Parietal lobe (tissue), 1 donor: ENCODE results near the gene ELP5. TPM values are rescaled to one million over a fixed set of nuclear protein-coding genes. Genes with fewer than 3 reads are reported as not detected.

ENCODE experiments used
- total RNA-seq: library from RNA; depleted of rRNA; stranded (reverse); fragments of >200 nt; gene quantifications from one replicate; pipeline ENCODE4 v1.2.3, GENCODE V29; 2014

The ELP5 gene, protein sequence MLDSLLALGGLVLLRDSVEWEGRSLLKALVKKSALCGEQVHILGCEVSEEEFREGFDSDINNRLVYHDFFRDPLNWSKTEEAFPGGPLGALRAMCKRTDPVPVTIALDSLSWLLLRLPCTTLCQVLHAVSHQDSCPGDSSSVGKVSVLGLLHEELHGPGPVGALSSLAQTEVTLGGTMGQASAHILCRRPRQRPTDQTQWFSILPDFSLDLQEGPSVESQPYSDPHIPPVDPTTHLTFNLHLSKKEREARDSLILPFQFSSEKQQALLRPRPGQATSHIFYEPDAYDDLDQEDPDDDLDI
- total RNA-seq = 26.6 TPM

DNA sequence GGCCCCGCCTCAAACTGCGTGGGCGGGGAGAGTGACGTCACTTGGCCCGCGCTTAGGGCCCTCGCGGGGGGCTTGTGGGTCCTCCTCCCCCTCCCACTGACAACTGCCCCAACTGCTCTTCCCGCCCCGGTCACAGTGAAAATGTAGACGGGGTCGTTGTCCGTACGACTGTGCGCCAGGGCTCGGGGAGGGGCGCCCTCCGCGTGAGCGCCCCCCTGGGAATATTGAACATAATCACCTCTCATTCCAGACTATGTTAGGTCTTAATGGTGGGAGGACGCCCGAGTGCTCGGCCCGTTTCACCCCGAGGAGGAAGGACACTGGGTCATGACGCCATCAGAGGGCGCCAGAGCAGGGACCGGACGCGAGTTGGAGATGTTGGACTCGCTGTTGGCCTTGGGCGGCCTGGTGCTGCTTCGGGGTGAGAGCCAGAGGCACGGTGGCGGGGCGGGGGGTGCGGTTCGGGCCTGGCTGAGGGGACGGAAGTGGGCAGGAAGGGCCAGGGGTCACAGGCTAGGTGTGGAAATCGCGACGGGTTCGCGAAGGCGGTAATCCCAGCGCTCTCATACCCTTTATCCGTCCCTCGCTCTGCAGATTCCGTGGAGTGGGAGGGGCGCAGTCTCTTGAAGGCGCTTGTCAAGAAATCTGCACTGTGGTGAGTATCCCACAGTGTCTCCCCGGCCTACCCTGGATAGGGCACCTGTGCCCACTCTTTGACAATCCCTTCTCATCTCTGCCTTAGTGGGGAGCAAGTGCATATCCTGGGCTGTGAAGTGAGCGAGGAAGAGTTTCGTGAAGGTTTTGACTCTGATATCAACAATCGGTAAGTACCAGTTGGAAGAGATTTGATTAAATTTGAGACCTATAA lies at the start of gene ELP5:
ELP5 (plus strand) TSS at position 40 of the 868 bp plus-strand sequence; CDS start at position 376, 336 bp downstream.

DNA sequence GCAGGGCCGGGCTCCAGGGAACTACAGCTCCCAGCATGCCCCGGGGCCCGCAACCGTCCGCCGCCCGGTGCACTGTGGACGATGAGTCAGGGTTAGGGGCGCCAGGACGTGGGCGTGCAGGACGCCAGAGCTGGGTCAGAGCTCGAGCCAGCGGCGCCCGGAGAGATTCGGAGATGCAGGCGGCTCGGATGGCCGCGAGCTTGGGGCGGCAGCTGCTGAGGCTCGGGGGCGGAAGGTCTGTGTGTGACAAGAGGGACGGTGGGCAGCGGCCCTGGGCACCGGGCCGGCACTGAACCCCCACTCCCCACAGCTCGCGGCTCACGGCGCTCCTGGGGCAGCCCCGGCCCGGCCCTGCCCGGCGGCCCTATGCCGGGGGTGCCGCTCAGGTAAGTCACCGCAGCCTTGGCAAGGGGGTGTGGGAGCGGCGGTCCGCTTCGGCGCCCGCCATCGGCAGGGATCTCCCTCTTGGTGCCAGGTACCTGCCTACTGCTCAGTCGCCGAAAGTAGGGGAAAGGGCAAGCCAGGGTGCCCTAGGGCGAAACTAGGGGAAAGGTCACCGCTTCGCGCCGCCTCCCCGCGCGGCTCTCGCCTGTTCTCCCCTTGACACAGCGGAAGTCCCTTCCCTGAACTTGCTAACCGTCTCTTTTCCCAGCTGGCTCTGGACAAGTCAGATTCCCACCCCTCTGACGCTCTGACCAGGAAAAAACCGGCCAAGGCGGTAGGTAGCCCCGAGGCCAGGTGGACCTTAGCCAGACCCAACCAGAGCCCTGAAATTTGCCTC lies 32.0 kb upstream of the ELP5 start, which contains the start of the genes ACADVL and DLG4:
ACADVL (plus strand) TSS at position 127 of the 781 bp plus-strand sequence; CDS start at position 174, 47 bp downstream.
DLG4 (minus strand) TSS at position 25 of the 781 bp plus-strand sequence.

DNA sequence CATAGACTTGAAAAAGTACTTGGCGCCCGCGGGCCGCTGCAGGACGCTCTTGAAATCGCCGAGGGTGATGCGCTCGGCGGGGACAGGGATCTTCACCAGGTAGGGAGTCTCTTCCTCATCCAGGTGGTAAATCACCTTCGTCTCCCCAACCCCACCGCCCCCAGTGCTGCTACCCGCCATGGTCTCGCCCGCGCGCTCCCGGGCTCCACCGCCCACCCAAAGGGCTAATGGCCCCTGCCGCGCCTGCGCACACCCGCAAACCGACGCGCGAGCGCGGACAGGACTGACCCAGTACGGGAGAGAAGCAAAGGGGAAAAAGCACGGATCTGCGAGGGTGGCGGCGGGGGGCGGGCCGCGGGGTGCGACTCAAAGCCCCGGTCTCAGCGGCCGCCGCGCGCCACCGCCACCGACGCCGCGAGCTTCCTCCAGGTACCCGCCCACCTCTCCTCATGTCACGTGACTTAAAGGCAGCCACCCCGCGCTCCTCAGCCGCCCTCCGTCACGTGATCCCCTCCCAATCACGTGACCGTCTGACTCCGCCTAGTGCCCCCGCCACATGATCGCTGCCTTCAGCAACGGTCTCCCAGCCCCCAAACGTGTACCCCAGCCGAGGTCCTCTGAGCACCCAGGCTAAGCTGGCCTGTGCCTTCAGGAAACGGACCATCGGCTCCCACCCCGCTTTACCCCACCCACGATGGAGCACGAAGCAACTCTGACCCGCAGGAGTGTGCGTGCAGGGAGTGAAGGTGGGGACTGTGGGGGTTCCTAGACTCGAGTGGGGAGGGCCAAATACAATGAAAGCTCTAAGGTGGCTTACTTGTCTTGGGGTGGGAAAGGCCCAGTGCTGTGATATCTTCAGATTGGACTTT lies 17.7 kb upstream of the ELP5 start, which contains the start of gene DVL2:
DVL2 (minus strand) TSS at position 435 of the 869 bp plus-strand sequence; CDS start at position 180, 255 bp downstream.

DNA sequence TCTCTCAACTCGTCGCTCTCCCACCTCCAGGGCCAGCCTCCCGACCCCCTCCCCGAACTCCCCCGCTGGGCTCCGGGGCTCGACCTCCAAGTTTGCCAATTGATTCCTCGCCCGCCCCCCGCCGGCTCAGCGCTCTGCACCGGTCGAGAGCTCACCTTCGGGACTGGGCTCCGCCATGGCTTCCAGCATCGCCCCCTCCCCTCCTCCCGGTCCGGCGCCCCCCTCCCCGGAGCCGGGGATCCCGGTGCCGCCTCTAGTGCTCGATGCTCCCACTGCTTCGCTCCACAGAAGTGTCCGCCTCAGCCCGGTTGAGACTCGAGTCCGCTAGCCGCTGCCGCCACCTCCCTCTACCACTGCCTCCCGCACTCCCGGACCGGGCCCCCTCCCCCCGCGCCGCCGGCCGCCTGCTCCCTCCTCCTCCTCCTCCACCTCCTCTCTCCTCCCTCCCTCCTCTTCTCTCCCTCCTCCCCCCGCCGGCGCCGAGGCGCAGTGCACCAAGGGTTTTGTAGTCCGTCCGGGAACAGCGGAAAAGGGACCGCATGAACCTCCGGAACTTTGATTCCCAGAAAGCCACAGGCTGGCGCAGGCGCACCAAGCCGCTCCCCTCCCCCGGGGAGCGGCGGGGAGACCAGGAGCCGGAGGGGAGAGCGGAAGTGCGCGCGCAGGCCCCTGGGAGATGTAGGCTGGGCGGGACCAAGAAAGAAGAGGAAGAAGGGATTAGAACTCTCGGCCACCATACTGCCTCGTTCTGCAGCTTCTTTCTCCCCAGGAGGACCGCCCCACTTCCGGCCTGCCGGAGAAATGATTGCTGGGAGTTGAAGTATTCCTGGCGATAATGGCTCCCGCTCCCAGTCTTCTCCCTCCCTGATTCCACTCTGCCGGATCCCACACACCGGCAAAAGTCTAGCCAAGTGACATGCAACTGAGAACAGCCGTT lies 12.7 kb upstream of the ELP5 start, which contains the start of gene PHF23:
PHF23 (minus strand) TSS at position 367 of the 937 bp plus-strand sequence; CDS start at position 189, 178 bp downstream.

DNA sequence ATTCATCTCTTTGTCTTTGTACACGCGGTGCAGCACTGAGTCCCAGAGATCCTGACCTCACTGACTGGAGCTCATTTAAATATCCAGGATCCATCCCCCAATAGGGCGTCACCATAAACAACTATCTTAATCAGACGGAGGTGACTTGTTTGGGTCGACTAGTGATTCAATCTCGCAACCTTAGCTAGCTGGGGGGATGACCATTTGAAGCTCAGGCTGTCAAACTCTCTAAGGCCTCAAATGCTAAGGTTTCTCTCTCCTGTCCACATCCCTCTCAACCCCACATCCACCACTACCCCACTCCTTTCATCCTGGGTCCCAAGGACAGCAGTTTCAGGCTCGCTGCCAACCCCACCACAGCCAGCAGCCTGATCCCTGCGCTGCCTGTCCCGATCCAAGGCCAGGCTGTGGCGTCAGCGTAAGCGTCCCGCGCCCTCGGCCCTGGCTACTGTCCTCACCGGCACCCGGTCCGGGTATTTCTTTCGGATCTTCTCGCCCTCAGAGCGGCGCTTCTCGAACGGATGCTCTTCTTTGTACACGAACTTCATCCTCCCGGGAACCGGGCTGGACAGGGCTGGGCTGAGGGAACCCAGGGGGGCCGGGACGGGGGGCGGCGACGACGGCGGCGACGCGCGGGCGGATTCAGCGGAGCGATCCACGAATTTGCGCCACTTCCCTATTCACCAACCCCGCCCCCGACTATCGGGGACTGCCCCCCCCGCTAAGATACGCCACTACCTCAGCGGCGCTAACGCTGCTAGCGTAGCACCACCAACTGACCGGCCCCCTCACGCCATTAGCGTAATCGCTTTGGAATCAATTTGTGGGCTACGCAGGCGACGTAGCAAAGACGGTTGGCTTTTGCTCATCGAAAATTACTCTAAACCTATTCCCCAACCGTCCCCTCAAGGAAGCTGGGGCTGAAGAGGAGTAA lies 10.0 kb upstream of the ELP5 start, which contains the start of gene GABARAP:
GABARAP (minus strand) TSS at position 667 of the 934 bp plus-strand sequence; CDS start at position 548, 119 bp downstream.

DNA sequence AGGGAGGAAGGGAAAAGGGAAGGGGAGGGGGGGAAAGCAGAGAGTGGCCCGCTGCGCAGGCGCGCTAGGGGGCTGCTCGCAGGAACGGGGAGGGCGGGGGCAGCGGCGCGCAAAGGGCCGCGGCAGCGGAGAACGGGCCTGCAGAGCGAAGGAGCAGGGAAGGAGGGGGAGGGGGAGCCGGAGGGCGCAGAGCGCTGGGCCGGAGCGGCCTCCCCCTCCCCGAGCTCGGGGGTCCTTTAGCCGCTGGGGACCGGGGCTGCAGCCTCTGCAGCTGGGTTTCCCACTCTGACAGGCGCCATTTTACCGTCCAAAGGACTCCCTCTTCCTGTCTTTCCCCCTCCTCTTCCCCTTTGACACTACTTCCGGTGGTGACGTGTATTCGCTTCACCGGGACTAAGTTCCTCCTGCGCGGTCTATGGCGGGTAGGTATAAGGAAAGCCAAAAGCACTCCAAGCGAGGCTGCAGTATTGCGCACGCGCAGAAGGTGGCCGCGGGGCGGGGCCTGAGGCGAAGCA lies 297 bp upstream of the ELP5 start, which contains the start of gene CTDNEP1:
CTDNEP1 (minus strand) TSS at position 74 of the 515 bp plus-strand sequence. CDS start 438 bp downstream, outside the sequence.

DNA sequence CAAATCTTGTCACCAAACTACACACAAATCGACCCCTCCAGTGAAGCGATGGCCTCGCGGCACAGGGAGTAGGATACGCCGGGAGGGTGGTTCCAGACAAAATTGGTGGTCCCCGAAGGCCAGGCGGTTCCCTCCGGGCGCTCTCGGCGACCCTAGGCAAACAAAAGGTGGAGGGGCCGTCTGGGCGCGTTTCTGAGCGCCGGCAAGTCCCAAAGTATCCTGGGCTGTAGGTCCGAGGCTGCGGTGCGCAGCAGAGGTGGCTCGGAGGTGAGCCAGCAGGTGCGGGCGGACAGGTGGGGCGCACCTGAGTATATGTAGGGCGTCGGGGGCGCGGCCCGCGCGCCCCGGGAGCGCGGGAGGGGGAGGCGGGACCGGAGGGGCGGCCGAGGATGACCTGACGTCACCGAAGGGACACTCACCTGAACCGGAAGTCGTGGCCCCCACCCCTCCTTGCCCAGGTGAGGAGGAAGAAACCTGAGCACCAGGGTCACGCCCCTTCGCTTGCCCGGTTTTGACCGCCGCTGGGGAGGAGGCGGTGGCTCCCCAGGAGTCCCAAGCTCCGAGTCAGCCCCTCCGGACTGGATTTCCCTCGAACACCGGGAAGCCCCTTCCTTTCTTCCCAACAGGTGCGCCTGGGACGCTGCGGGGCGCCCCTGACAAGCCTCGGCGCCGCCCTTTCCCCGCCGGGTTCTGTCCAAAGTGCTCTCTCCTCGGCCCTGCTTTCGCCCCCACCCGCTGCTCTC lies 10.3 kb downstream of the ELP5 start, which contains the start of gene CLDN7:
CLDN7 (minus strand) TSS at position 287 of the 743 bp plus-strand sequence. CDS start 435 bp downstream, outside the sequence.

DNA sequence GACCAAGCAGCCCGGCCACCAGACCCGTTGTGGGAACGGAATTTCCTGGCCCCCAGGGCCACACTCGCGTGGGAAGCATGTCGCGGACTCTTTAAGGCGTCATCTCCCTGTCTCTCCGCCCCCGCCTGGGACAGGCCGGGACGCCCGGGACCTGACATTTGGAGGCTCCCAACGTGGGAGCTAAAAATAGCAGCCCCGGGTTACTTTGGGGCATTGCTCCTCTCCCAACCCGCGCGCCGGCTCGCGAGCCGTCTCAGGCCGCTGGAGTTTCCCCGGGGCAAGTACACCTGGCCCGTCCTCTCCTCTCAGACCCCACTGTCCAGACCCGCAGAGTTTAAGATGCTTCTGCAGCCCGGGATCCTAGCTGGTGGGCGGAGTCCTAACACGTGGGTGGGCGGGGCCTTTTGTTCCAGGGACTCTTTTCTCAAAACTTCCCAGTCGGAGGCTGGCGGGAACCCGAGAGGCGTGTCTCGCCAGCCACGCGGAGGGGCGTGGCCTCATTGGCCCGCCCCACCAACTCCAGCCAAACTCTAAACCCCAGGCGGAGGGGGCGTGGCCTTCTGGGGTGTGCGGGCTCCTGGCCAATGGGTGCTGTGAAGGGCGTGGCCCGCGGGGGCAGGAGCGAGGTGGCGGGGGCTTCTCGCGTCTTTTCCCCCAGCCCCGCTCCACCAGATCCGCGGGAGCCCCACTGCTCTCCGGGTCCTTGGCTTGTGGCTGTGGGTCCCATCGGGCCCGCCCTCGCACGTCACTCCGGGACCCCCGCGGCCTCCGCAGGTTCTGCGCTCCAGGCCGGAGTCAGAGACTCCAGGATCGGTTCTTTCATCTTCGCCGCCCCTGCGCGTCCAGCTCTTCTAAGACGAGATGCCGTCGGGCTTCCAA lies 29.3 kb downstream of the ELP5 start, which contains the start of gene SLC2A4:
SLC2A4 (plus strand) TSS at position 645 of the 879 bp plus-strand sequence; CDS start at position 862, 217 bp downstream.

DNA sequence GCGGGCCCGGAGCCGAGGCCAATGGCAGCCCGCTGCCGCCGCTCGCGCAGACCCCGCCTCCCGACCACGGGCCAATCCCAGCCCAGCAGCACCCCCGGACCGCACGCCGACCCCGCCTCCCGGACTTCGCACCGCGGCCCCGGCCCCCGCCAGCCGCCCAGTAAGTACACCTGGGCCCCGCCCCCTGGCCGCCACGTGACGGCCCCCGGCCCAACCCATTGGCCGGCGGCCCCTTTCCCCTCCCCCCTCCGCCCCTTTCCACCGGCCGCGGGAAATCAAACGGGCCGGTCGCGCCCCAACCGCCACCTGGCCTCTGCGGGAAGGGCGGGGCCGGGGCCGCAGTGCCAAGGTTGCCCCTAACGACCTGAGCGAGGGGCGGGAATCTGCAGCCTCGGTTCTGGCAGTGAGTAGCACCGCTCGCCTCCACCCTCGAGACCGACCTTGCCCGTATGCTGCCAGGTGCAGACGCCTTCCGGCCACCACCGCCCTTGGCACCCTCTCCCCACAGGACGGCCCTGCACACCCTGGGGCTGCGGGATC lies 42.7 kb downstream of the ELP5 start, which contains the start of gene YBX2:
YBX2 (minus strand) TSS at position 26 of the 540 bp plus-strand sequence. CDS start 139 bp downstream, outside the sequence.

DNA sequence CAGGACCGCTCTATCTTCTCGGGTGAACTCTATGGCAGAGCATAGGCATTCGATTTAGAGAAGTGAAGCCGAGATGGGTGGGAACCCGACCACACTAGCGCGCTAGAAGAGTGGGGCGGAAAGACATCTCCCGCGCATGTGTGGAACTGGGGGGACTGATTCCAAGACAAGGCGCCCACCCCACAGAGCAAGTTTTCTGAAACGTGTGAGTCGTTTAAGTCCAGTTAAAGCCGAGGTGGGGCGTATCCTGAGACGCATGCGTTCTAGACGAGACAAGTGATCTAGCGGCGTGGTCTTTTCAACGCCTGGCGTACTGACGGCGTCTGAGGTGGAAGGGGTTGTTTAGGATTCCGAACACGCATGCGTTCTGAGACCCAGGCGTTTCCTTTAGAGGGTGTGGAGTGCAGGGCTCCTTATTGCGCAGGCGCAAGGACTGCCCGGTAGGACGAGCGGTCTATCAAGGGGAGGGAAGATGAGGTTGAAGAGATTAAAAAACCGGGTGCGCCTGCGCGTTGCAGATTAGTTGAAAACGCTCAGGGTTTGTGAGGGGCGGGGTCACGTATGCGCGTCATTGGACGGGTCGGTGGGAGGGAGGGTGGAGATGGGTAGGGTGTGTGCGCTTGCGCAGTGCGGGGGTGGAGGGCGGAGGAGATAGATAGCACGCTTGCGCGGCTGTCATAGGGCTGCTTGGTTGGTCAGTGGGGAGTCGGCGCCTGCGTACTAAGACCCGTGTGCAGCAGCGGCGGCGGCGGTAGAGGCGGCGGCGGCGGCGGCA lies 55.1 kb downstream of the ELP5 start, which contains the start of gene EIF5A:
EIF5A (plus strand) TSS at position 718 of the 775 bp plus-strand sequence. CDS start 2,008 bp downstream, outside the sequence.

